K562 (cell line): ENCODE data around the gene ADAP1. TPM values are rescaled to one million over a fixed set of nuclear protein-coding genes. Genes with fewer than 3 reads are reported as not detected.

Source experiments
- ATAC-seq: fragments of 200-7000 bp; cut with Tn5 transposase; 3 replicates; pipeline ENCODE4 v1.9.1; 2020; ENCODE audit warnings: moderate library complexity
- BruUV-seq: library from RNA; stranded (reverse); fragments of 400-500 nt; replicated peaks from 2 replicates; lab custom pipeline; 2021; lab: Mats Ljungman, UMichigan
- CTCF ChIA-PET: fragments of 300-600 bp; formaldehyde crosslinking; extraction: SDS; loops from one replicate; lab custom pipeline; 2021; ENCODE audit warnings: low intra/inter-chr PET ratio; lab: Yijun Ruan, JAX
- POLR2A ChIA-PET: fragments of 300-600, 350-650 bp; sonication (Branson Sonifier 250); formaldehyde crosslinking; extraction: SDS; loops from one replicate; lab custom pipeline; 2021; ENCODE audit warnings: antibody characterized with exemption, inconsistent platforms; lab: Yijun Ruan, JAX
- DNase-seq, 4 experiments: peaks; one replicate each; pipeline versions ENCODE4 v3.0.0 to v3.0.0-alpha.2; 2011 to 2018; ENCODE audit warnings: low spot score in 3 of 4, mixed read lengths in 3 of 4; ENCODE audit errors: extremely low read depth in 1 of 4
- FAIRE-seq: peaks from 2 replicates; lab custom pipeline; 2011; peaks lifted over from hg19 to GRCh38; lab: Jason Lieb, UNC
- H2AFZ ChIP-seq: 2 replicates; pipeline ENCODE4 v1.6.0; 2011; ENCODE audit warnings: low read depth, low read length, control low read depth, inconsistent platforms
- H3K27ac ChIP-seq: fragments of 200-600 bp; 3 replicates; pipeline ENCODE4 v1.8.0; 2011; ENCODE audit warnings: low read depth, mild to moderate bottlenecking, control low read depth, inconsistent platforms, low read length, moderate library complexity, mixed read lengths; ENCODE audit errors: extremely low read depth
- H3K27me3 ChIP-seq, 2 experiments: fragments of 300-600 bp in 1 of 2; 2 replicates in 1 of 2; 3 replicates in 1 of 2; pipeline versions ENCODE4 v1.6.0 to v1.8.0; 2011; ENCODE audit warnings: inconsistent platforms in 2 of 2, low read length in 2 of 2, mild to moderate bottlenecking in 1 of 2, mixed read lengths in 1 of 2, moderate library complexity in 1 of 2; ENCODE audit not compliant: control insufficient read depth in 2 of 2, insufficient read depth in 2 of 2
- H3K36me3 ChIP-seq: fragments of 300-600 bp; 3 replicates; pipeline ENCODE4 v1.8.0; 2011; ENCODE audit warnings: mild to moderate bottlenecking, low read length, inconsistent platforms; ENCODE audit not compliant: control insufficient read depth, insufficient read depth
- H3K4me1 ChIP-seq, 2 experiments: fragments of 200-600 bp in 1 of 2; replicated peaks in 1 of 2; 2 replicates in 1 of 2; 3 replicates in 1 of 2; pipeline versions ENCODE4 v1.5.1 to v1.8.0; 2011; ENCODE audit warnings: inconsistent platforms in 2 of 2, low read length in 2 of 2, mild to moderate bottlenecking in 1 of 2, mixed read lengths in 1 of 2, moderate library complexity in 1 of 2; ENCODE audit not compliant: control insufficient read depth in 2 of 2, insufficient read depth in 2 of 2
- H3K4me2 ChIP-seq: 2 replicates; pipeline ENCODE4 v1.6.1; 2011; ENCODE audit warnings: low read length, control low read depth, inconsistent platforms, mixed read lengths; ENCODE audit not compliant: insufficient read depth
- H3K4me3 ChIP-seq: fragments of 200-600 bp; sonication (generic), shearing (Covaris generic); 2 replicates; pipeline ENCODE4 v1.5.1; 2016; ENCODE audit warnings: control low read depth, inconsistent platforms
- H3K79me2 ChIP-seq: fragments of 200-600 bp; 3 replicates; pipeline ENCODE4 v1.8.0; 2011; ENCODE audit warnings: low read length, inconsistent platforms; ENCODE audit not compliant: control insufficient read depth, insufficient read depth
- H3K9ac ChIP-seq, 2 experiments: 2 replicates each; pipeline versions ENCODE4 v1.6.0 to v1.6.1; 2011; ENCODE audit warnings: low read depth in 2 of 2, low read length in 2 of 2, control low read depth in 1 of 2, inconsistent platforms in 1 of 2, mild to moderate bottlenecking in 1 of 2, mixed read lengths in 1 of 2; ENCODE audit not compliant: insufficient read depth in 1 of 2
- H3K9me1 ChIP-seq: one replicate; pipeline ENCODE4 v1.6.0; 2011; ENCODE audit warnings: inconsistent platforms, mild to moderate bottlenecking, low read length, moderate library complexity; ENCODE audit not compliant: control insufficient read depth, insufficient read depth
- H3K9me3 ChIP-seq: replicated peaks from 2 replicates; pipeline ENCODE4 v1.5.1; 2011; ENCODE audit warnings: low read depth, low read length, inconsistent platforms; ENCODE audit not compliant: control insufficient read depth, insufficient read depth
- H4K20me1 ChIP-seq: replicated peaks from 2 replicates; pipeline ENCODE4 v1.6.1; 2011; ENCODE audit warnings: low read length, inconsistent platforms, mixed read lengths; ENCODE audit not compliant: control insufficient read depth, insufficient read depth
- POLR2G ChIP-seq: fragments of 200-400 bp; formaldehyde crosslinking; IDR thresholded peaks from 2 replicates; pipeline ENCODE4 v1.6.1; 2017; ENCODE audit warnings: low read depth, mild to moderate bottlenecking, antibody characterized with exemption, low read length, moderate library complexity
- RFX1 ChIP-seq: fragments of 450-650 bp; IDR thresholded peaks from 2 replicates; pipeline ENCODE4 v1.6.1; 2016; ENCODE audit warnings: mild to moderate bottlenecking, moderate library complexity
- whole genome bisulfite sequencing: fragments of 100-300 bp; shearing (Covaris generic); methylation state at CpG from one replicate; pipeline ENCODE4 v1.1.6; 2016; ENCODE audit warnings: low coverage, mixed read lengths; ENCODE audit not compliant: insufficient coverage; ENCODE audit errors: missing lambda C conversion rate; 5-methylcytosine and 5-hydroxymethylcytosine counted together
- in situ Hi-C: fragments of 300-500 bp; cut with MboI; formaldehyde crosslinking; loops from 4 replicates; pipeline ENCODE4 v1.15.0; 2018; ENCODE audit warnings: inconsistent platforms, mixed read lengths
- intact Hi-C: fragments of 100-400 bp; cut with micrococcal nuclease; formaldehyde crosslinking; loops from 2 replicates; pipeline ENCODE4 v1.14.2; 2022
- polyA plus RNA-seq, 8 experiments: library from polyadenylated mRNA; depleted of rRNA in 4 of 8; stranded (reverse) in 5 of 8; unstranded in 3 of 8; fragments of >200 nt; fragmentation: Nextera tagmentation in 2 of 8; fragmentation: Illumina TruSeq in 1 of 8; extraction: Ambion mirVana in 2 of 8; extraction: Trizol in 1 of 8; gene quantifications; 2 replicates each; pipeline versions ENCODE4 v1.2.1 to v1.2.3, GENCODE V29; 2011 to 2014; ENCODE audit warnings: inconsistent platforms in 1 of 8, missing spikeins in 1 of 8
- total RNA-seq, 7 experiments: library from RNA; depleted of rRNA in 6 of 7; stranded (reverse); fragments of >200 nt in 6 of 7; fragmentation: Illumina TruSeq in 2 of 7; extraction: Trizol in 2 of 7; gene quantifications; 2 replicates each; pipeline versions ENCODE4 v1.2.1 to v1.2.3, GENCODE V29; 2011 to 2021; ENCODE audit warnings: low replicate concordance in 1 of 7

ADAP1 gene
- total and polyA plus RNA-seq, 9 of the 15 experiments (the other 6 are each of a cell fraction or from before 2014, with no cell fraction given): 0.27 to 1.4 (median 0.52) TPM; not detected in 3

DNA sequence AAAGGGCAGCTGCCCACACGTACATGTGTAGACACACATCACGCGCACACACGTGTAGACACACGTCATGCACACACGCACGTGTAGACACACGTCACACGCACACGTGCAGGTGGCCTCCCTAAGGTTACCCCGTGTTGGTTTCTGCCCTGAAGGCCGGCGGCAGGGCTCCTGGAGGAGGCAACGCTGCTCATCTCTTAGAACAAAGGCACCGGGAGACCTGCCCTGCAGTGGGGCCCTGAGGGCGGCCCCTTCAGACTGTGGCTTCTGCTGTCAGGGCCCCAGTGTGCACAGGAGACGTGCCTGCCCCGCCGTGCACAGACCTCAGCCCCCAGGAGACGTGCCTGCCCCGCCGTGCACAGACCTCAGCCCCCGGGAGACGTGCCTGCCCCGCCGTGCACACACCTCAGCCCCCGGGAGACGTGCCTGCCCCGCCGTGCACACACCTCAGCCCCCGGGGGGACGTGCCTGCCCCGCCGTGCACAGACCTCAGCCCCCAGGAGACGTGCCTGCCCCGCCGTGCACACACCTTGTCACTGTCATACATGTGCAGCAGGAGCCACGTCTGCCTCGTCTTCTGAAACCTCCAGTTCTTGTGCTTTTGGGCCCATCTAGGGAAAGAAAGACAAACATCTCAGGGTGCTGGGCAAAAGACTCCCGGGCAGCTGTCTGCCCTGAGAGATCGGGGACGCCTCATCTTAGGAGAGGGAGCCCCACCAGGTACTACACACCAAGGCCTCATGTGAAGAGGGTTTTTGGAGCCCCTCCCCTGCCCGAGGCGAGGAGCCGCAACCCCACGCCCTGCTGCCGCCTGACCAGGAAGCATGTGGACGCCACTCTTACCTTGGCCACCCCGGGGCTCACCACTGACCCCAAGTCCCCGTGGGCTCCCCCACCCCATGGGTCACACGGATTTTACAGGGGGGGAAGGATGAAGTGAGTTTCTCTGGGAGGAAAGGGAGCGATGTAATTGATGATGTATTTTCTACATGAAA lies 45.8 kb upstream of the ADAP1 start:
- no peak overlapping the region for H3K9ac ChIP-seq
- no peak for FAIRE-seq

More for the DNA sequence above, 45.8 kb upstream of the ADAP1 start:
- no peak overlapping the region for H3K27ac ChIP-seq
- no peaks in the 10 kb centered on the region for H3K9me3 ChIP-seq
- in situ Hi-C loops (loop anchor here (5.0 to 25.0 kb wide), 2 partner anchors 62 to 162 kb away; partner anchors contain the start of gene ZFAND2A), intact Hi-C loops (no loop called here)
- H3K36me3 ChIP-seq: peaks cover 18% of the 10 kb centered on the region; the same call in 1 of the 3 replicates
- H4K20me1 ChIP-seq: no peaks in the 10 kb centered on the region
- BruUV-seq: no TSS peak
- H3K79me2 ChIP-seq: no peaks in the 10 kb centered on the region
- H3K4me1 ChIP-seq: peaks cover 0 to 54% of the 10 kb centered on the region in 2 experiments; a peak in 2 of 5 replicates
- WGBS: 90% methylated on average over 28 of the region's 52 CpGs
- TF ChIP-seq RFX1: no peak
- TF ChIP-seq POLR2G: peak; percentile 18; the same call in 1 of the 2 replicates
- H2AFZ ChIP-seq: no peak overlapping the region
- ChIA-PET CTCF (no interaction called here), POLR2A (no interaction called here)
- no peaks in the 10 kb centered on the region for H3K27me3 ChIP-seq
- no peak overlapping the region for H3K4me3 ChIP-seq
- ATAC-seq (no peak), DNase-seq (no peak)
- H3K4me2 ChIP-seq: no peak overlapping the region
- no peaks in the 10 kb centered on the region for H3K9me1 ChIP-seq
